ENCODE data around the gene TKTL1.

DNA sequence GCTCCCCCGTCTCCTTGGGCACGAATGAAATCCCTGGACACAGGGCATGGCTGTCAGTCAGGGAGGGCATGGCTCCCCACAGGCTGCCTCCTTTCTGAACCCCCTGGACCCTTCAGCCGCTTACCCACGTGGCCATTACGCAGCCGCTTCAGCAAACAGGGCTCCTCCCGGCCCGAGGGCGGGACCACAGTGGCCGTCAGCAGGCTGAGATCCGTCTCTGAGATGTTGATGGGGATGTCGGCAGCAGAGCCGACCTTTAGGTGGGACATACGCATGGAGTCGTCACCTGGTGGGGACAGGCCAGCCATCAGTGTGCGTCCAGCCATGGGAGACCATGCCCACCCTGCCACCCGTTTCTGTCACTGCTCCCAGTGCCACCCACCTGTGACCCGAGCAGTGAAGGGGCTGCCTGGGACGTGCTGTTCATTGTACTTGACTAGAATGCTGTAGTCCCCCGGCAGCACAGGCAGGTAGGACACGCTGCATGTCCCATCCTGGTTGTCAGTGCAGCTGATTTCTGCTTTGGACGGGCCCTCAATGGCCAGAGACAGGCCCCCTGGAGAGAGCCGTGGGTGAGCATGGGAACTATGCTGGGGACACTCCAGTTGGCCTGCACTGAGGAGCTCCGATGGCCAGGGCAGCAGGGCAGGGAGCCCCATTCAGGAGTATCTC, 57.7 kb downstream of the TKTL1 start:
- no peak for TF ChIP-seq TAF1 (IDR thresholded peaks at IDR 0.05; ENCODE audit: borderline replicate concordance, insufficient read depth, low read length)
- TF ChIP-seq POLR2AphosphoS5 (IDR thresholded peaks at IDR 0.05; ENCODE audit: low read depth, low read length) = no peak

Measured in PFSK-1 (cell line).